GM18873 (cell line): ENCODE data around the gene FBXL4.
A peak's percentile ranks its signal among the peaks of the same experiment; 100 is the strongest.
"Not testable (repeated sequence)": the region's sequence is repeated elsewhere in the genome, so short reads cannot be mapped to it uniquely, and the experiment has no call there.

Experiments
- ATAC-seq: cut with Tn5 transposase; IDR thresholded peaks from one replicate; pipeline ENCODE4 v1.9.1; 2021; ENCODE audit warnings: mild to moderate bottlenecking, moderate library complexity, moderate number of reproducible peaks; ENCODE audit not compliant: unreplicated experiment, low FRiP score

FBXL4 gene

GRCh38 chr6:98946266-98946878 lies 1.4 kb downstream of the FBXL4 start:
- ATAC-seq: no peak

- no peak for ATAC-seq
Observed at GRCh38 chr6:98945311-98946115, 2.2 kb downstream of the FBXL4 start.

- no peak for ATAC-seq
Observed at GRCh38 chr6:98944598-98945081, 3.1 kb downstream of the FBXL4 start.

- no peak for ATAC-seq
Observed at GRCh38 chr6:98944168-98944567, 3.6 kb downstream of the FBXL4 start.

- no peak for ATAC-seq
Observed at GRCh38 chr6:98942263-98942803, 5.4 kb downstream of the FBXL4 start.

GRCh38 chr6:98941319-98941718 lies 6.4 kb downstream of the FBXL4 start:
- no peak for ATAC-seq

- ATAC-seq: no peak
Observed at GRCh38 chr6:98937351-98937750, 10.4 kb downstream of the FBXL4 start.

- no peak for ATAC-seq
Observed at GRCh38 chr6:98932381-98932780, 15.4 kb downstream of the FBXL4 start.

- no peak for ATAC-seq
Observed at GRCh38 chr6:98931696-98932095, 16.1 kb downstream of the FBXL4 start.

- ATAC-seq: no peak
Observed at GRCh38 chr6:98929498-98930060, 18.2 kb downstream of the FBXL4 start.

GRCh38 chr6:98928688-98929087 lies 19.1 kb downstream of the FBXL4 start:
- ATAC-seq: no peak

GRCh38 chr6:98927534-98927933 lies 20.2 kb downstream of the FBXL4 start:
- ATAC-seq: no peak

GRCh38 chr6:98925831-98926230 lies 21.9 kb downstream of the FBXL4 start:
- ATAC-seq: no peak

GRCh38 chr6:98924647-98925046 lies 23.1 kb downstream of the FBXL4 start:
- no peak for ATAC-seq

- ATAC-seq: peak; percentile 74
Observed at GRCh38 chr6:98920904-98921431, 26.8 kb downstream of the FBXL4 start.

GRCh38 chr6:98910946-98911345 lies 36.8 kb downstream of the FBXL4 start:
- not testable (repeated sequence) for ATAC-seq

GRCh38 chr6:98909236-98909635 lies 38.5 kb downstream of the FBXL4 start:
- no peak for ATAC-seq

GRCh38 chr6:98906342-98906741 lies 41.4 kb downstream of the FBXL4 start:
- ATAC-seq: not testable (repeated sequence)

GRCh38 chr6:98905759-98906158 lies 42.0 kb downstream of the FBXL4 start:
- no peak for ATAC-seq

- no peak for ATAC-seq
Observed at GRCh38 chr6:98904096-98904495, 43.6 kb downstream of the FBXL4 start.

- ATAC-seq: no peak
Observed at GRCh38 chr6:98900706-98901105, 47.0 kb downstream of the FBXL4 start.
